ENCODE measurements around the gene AP2A2. TPM values are rescaled to one million over a fixed set of nuclear protein-coding genes. Genes with fewer than 3 reads are reported as not detected.

AP2A2 gene
- total RNA-seq, 1 donor from 2014 or later: 78.1 TPM

DNA sequence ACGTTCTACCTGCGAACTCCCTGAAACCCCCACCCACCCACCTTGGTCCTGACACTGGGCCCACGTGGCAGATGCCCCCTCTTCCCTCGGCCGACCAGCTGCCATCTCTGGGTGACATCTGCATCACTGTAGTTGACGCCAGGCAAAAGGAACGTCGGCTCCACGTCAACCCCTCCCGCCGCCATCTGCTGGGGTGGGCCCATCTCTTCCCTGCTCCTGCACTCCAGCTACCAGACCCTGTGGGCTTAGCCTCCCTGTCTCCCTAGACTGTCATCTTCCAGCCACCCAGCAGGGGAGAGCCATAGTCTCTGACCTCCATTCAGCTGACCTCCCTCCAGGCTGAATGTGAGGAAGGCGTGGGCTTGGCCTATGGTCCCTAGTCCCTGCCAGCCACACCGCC, 36.4 kb upstream of the AP2A2 start:
- H3K27ac Mint-ChIP-seq (ENCODE audit: unreplicated experiment): peak overlapping the region; percentile 3
- H3K4me3 Mint-ChIP-seq: no peak overlapping the region
- H3K9me3 Mint-ChIP-seq: no peaks in the 10 kb centered on the region
- H3K36me3 Mint-ChIP-seq (ENCODE audit: low read depth): peaks cover 10% of the 10 kb centered on the region
- no peaks in the 10 kb centered on the region for H3K4me1 Mint-ChIP-seq
- TF ChIP-seq, protein P1, sequence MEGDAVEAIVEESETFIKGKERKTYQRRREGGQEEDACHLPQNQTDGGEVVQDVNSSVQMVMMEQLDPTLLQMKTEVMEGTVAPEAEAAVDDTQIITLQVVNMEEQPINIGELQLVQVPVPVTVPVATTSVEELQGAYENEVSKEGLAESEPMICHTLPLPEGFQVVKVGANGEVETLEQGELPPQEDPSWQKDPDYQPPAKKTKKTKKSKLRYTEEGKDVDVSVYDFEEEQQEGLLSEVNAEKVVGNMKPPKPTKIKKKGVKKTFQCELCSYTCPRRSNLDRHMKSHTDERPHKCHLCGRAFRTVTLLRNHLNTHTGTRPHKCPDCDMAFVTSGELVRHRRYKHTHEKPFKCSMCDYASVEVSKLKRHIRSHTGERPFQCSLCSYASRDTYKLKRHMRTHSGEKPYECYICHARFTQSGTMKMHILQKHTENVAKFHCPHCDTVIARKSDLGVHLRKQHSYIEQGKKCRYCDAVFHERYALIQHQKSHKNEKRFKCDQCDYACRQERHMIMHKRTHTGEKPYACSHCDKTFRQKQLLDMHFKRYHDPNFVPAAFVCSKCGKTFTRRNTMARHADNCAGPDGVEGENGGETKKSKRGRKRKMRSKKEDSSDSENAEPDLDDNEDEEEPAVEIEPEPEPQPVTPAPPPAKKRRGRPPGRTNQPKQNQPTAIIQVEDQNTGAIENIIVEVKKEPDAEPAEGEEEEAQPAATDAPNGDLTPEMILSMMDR (conservative IDR thresholded peaks at IDR 0.05): no peak
- H3K27me3 Mint-ChIP-seq (ENCODE audit: low read depth): no peaks in the 10 kb centered on the region
- no peak for DNase-seq (ENCODE audit: low read depth, low spot score)

DNA sequence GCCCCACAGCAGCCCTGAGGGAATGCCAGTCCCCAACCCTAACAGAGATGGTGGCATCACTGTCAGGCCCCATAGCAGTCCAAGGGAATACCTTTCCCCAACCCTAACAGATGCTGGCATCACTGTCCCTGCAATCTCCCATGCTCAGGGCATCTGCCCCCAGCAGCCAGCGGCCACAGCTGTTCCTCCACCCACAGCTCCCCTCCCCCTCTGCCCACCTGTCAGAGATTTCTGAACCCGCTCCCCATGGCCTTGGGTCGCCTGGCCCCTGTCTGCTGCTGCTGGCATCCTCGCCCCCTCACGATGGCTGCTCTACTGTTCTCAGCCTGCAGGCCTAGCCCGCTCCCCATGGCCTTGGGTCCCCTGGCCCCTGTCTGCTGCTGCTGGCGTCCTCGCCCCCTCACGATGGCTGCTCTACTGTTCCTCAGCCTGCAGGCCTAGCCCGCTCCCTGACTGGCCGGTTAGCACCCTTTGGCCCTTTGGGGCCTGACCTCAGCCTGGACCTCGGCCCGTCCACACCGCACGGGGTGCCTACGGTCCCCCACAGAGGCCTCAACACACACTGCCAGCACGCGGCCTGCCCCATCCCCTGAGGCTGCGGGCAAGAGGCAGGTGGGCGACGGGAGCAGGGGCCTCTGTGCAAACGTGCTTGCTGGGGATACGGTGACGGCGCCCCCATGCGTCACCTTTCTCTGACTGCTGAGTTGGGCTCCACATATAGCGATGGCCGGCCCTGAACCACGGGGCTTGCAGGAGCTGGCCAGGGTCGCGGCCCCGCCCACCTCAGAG, 35.8 kb upstream of the AP2A2 start:
- H3K4me3 Mint-ChIP-seq: no peak overlapping the region
- no peak overlapping the region for H3K27ac Mint-ChIP-seq (ENCODE audit: unreplicated experiment)
- no peaks in the 10 kb centered on the region for H3K4me1 Mint-ChIP-seq

DNA sequence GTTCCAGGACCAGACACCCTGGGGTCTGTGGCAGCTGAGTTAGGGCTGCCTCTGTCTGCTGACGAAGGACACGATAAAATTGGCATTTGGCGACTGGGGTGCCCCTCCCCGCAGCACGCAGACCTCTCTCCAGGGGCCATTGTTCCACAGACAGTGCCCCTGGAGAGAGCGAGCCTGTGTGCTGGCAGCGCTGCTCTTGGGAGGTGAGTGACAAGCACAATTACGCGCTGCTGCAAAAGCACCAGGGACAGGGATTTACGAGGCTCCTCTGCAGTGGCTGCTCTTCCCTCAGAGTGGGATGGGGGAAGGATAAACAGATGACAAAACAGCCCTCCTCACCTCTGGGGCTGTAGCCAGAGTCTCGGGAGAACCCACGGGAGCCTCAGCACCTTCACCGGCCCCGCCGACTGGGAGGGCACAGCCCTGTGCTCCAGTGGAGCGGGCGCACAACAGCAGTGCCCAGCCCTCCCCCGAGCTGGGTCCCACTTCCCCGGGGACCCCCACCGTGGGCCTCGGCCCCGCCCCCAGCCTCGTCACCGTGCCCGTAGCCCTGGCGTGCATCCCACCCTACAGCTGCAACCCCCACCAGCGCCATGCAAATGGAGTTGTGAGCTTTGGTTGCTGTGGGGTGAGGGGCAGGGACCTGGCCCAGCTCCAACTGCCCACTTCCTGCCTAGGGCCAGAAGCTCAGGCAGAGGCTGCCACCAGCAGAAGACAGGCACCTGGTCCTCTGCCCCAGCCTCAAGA, 34.7 kb upstream of the AP2A2 start:
- H3K9me3 Mint-ChIP-seq: no peaks in the 10 kb centered on the region
- H3K4me1 Mint-ChIP-seq: no peaks in the 10 kb centered on the region
- TF ChIP-seq, protein P1 (conservative IDR thresholded peaks at IDR 0.05): no peak
- no peaks in the 10 kb centered on the region for H3K27me3 Mint-ChIP-seq (ENCODE audit: low read depth)
- no peak overlapping the region for H3K27ac Mint-ChIP-seq (ENCODE audit: unreplicated experiment)
- H3K36me3 Mint-ChIP-seq (ENCODE audit: low read depth): peaks cover 7% of the 10 kb centered on the region
- no peak overlapping the region for H3K4me3 Mint-ChIP-seq
- DNase-seq (ENCODE audit: low read depth, low spot score): no peak

More for the DNA sequence above, 35.8 kb upstream of the AP2A2 start:
- peaks cover 10% of the 10 kb centered on the region for H3K36me3 Mint-ChIP-seq (ENCODE audit: low read depth)
- no peaks in the 10 kb centered on the region for H3K27me3 Mint-ChIP-seq (ENCODE audit: low read depth)
- DNase-seq (ENCODE audit: low read depth, low spot score): no peak
- TF ChIP-seq, protein P1 (conservative IDR thresholded peaks at IDR 0.05): no peak
- no peaks in the 10 kb centered on the region for H3K9me3 Mint-ChIP-seq

DNA sequence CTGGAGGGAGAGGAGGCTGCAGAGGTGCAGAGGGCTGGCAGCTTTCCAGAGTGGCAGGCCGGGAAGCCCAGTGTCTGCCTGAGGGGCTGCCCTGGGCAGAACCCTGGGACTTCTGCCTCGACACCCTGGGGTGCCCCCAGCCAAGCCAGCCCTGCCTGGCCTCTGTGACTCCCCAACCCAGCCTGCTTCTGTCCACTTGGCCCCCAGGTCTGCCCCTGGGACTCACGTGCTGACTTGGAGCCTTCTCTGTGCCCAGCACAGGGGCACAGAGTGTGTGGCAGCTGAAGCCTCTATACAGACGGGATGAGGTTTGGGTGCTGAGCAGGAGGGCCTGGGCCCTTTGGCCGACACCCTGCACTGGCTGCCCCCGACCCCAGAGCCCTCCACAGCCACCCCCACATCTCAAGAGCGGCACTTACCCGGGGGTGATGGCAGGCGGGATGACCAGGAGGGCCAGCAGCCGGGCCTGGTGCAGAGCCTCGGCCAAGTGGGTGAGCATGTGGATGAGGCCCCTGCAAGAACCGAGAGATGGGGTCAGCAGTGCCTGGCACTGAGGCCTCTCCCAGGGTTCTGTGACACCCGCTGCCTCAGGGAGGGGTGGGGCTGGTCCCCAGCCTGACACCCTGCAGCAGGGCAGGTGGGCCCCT, 32.5 kb upstream of the AP2A2 start:
- no peaks in the 10 kb centered on the region for H3K27me3 Mint-ChIP-seq (ENCODE audit: low read depth)

DNA sequence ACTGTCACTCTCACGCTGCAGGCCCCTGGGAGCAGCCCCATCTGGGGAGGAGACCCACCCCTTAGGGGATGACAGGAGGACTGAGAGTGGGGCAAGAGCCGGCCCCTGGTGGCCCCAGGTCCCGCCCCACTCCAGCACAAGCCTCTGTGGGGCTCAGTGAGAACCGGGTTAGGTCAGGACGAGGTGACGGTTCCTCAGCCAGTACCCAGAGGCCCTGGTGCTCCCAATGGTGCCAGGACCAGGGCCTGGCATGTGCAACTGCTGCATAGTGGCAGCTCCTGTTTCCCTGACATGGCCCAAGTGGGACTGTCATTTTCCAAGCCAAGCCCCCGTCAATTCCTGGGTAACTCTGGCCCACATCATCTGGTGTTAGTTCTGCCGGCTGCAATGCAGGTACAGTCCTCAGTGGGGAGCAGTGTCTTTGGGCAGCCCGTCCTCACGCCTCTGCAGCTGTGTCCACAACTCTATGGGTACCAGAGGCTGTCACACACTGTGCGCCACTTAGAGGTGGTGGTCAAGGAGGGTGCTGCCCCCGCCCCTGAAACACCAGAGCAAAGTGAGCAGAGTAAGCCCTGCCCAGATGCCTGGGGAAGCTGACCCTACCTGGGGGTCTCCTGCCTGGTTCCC, 31.0 kb upstream of the AP2A2 start:
- TF ChIP-seq, protein P1 (conservative IDR thresholded peaks at IDR 0.05): peak; percentile 21
- Mint-ChIP-seq H3K9me3 (no peaks in the 10 kb centered on the region), H3K4me3 (no peak overlapping the region), H3K27ac (ENCODE audit: unreplicated experiment) (no peak overlapping the region), H3K27me3 (ENCODE audit: low read depth) (no peaks in the 10 kb centered on the region), H3K4me1 (no peaks in the 10 kb centered on the region), H3K36me3 (ENCODE audit: low read depth) (no peaks in the 10 kb centered on the region)
- DNase-seq (ENCODE audit: low read depth, low spot score): no peak

More for the DNA sequence above, 32.5 kb upstream of the AP2A2 start:
- H3K4me1 Mint-ChIP-seq: no peaks in the 10 kb centered on the region
- no peaks in the 10 kb centered on the region for H3K9me3 Mint-ChIP-seq
- DNase-seq (ENCODE audit: low read depth, low spot score): no peak
- TF ChIP-seq, protein P1 (conservative IDR thresholded peaks at IDR 0.05): no peak
- H3K4me3 Mint-ChIP-seq: no peak overlapping the region
- no peak overlapping the region for H3K27ac Mint-ChIP-seq (ENCODE audit: unreplicated experiment)
- no peaks in the 10 kb centered on the region for H3K36me3 Mint-ChIP-seq (ENCODE audit: low read depth)
